Measurements from ENCODE around the gene RANBP1.

RANBP1 gene

DNA sequence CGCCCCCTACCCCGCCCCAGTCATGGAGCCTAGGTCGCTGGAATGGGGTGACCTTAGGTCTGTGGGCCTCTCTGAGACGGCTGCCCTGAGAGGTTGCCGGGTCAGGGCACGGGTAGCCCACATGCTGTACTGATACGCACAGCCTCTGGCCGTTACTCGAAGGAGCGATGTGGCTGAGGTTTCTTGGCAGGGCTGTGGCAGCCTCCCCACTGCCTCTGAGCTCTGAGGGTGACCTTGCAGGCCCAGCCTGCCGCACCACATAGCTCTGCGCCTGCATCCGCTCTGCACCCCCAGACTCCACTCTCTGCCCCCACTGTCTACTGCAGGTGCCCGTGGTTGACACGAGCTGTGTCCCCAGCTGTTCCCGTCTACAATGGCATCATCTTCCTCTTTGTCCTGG lies 23.0 kb downstream of the RANBP1 start:
- DNase-seq: no peak

DNA sequence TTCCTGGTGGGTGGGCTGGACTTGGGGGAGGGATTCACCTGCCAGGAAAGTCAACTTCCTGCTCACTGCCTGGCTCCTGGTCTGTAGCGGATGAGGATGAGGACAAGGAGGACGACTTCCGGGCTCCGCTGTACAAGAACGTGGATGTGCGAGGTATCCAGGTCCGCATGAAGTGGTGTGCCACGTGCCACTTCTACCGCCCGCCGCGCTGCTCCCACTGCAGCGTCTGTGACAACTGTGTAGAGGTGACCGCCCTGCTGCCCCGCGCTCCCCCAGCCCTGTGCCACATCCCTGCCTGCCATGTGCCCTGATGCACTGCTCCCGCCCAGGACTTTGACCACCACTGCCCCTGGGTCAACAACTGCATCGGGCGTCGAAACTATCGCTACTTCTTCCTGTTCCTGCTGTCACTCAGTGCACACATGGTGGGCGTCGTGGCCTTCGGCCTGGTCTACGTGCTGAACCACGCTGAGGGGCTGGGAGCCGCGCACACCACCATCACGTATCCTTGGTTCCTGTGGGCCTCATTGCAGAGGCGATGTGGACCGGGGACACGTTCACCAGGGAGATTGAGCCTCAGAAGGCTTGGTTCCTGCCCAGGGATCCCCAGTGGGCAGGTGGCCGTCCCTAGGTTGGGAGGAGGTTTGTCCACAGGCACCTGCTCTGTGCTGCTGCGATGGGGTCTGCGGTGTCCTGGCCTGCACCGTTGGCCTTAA lies 23.6 kb downstream of the RANBP1 start:
- no peak for DNase-seq

DNA sequence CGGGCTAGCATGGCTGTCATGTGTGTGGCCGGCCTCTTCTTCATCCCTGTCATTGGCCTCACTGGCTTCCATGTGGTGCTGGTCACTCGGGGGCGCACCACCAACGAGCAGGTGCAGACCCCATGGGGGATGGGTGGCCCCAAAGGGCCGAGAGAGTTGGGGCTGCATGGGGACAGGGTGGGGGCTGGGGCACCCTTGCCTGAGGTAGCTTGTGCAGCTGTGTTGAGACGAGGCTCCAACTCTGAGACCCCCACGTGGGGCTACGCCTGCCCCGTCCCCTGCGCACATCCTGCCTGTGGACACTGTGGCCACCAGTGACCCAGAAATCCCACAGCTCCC lies 24.2 kb downstream of the RANBP1 start:
- no peak for DNase-seq

DNA sequence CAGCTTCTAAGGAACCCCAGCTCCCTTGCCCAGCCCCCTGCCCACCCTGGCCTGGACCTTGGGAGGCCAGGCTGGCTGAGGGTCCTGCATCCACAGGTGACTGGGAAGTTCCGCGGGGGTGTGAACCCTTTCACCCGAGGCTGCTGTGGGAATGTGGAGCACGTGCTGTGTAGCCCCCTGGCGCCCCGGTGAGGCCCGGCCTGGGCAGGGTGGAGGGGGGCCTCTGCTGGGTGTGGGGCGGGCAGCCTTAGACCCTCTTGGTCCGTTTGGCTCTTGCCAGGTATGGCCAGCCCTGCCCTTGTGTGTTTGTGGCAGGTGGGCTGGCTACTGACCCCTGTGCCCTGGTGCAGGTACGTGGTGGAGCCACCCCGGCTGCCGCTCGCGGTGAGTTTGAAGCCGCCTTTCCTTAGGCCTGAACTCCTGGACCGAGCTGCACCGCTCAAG lies 24.6 kb downstream of the RANBP1 start:
- no peak for DNase-seq

DNA sequence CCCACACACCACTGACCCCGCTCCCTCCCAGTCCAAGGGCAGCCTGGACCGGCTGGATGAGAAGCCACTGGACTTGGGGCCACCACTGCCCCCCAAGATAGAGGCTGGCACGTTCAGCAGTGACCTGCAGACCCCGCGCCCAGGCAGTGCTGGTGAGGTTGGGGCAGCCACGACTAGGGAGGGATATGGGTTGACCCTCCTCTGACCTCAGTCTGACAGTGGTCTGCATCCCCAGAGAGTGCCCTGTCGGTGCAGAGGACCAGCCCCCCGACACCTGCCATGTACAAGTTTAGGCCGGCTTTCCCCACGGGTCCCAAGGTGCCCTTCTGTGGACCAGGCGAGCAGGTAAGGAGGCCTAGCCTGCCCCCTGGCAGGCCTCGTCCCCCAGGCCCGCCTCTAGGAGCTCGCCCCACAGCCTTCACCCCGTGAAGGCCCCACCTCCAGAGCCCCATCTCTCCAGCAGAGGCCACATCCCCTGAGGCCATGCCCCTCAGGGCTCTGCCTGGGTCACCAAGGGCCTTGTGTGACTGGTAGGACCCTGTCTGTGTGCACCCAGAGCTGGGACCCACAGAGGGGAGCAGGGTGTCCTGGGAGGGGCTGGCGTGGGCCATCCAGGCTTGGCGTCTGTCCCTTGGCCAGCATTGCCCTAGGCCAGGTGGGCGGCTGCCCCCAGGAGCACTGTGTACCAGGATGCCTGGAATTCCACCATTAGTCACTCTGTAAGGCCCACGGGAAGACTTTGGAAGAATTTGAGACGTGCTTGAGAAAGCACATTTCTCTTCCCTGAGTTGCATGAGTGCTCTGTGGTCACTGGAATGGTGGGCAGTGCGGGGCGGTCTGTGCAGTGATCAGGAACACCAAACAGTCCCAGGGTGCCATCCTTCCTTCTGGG lies 25.5 kb downstream of the RANBP1 start:
- DNase-seq: no peak

DNA sequence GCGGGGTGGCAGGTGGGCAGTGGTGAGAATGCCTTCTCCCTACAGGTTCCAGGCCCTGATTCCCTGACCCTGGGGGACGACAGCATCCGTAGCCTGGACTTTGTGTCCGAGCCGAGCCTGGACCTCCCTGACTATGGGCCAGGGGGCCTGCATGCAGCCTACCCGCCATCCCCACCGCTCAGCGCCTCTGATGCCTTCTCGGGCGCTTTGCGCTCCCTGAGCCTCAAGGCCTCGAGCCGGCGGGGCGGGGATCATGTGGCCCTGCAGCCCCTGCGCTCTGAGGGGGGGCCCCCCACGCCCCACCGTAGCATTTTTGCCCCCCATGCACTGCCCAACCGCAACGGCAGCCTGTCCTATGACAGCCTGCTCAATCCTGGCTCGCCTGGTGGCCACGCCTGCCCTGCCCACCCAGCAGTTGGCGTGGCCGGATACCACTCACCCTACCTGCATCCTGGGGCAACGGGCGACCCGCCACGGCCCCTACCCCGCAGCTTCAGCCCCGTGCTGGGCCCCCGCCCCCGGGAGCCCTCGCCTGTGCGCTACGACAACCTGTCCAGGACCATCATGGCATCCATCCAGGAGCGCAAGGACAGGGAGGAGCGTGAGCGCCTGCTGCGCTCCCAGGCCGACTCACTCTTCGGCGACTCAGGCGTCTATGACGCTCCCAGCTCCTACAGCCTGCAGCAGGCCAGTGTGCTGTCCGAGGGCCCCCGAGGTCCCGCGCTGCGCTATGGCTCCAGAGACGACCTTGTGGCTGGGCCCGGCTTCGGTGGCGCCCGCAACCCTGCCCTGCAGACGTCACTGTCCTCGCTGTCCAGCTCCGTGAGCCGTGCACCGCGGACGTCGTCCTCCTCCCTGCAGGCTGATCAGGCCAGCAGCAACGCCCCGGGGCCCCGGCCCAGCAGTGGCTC lies 27.1 kb downstream of the RANBP1 start:
- DNase-seq: no peak

DNA sequence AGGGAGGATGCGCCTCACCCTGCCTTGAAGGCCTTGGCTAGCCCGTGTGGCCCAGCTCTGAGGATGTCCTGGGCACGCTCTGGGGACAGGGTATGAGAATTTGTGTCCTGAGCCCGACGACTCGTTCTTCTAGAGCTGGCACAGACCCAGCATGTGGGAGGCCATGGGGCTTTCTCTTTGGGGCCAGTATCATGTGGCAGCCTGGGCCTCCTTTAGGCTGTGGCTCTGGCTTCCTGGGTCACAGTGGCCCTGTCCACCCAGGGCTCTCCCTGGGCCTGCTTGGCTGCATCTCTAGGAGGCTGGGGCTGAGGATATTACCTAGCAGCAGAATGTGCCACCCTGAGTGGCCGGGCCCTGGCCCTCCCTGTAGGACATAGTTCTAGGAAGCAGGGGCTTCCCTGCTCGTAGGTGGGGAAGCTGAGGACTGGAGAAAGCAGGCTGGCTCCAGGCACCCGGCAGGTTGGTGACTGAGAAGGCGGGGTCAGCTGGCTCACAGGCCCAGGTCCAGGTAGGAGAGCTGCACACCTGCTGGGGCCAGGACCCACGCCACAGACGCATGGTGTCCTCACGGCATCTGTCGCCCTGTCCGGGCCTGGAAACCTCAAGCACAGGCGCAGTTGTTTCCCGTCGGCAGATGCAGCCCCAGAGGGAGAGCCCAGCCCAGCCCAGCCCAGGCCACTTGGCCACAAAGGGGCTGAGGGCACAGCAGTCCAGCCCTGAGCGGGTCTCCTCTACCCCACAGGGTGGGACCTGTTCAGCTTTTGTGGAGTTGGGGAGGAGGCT lies 28.2 kb downstream of the RANBP1 start:
- DNase-seq: no peak

DNA sequence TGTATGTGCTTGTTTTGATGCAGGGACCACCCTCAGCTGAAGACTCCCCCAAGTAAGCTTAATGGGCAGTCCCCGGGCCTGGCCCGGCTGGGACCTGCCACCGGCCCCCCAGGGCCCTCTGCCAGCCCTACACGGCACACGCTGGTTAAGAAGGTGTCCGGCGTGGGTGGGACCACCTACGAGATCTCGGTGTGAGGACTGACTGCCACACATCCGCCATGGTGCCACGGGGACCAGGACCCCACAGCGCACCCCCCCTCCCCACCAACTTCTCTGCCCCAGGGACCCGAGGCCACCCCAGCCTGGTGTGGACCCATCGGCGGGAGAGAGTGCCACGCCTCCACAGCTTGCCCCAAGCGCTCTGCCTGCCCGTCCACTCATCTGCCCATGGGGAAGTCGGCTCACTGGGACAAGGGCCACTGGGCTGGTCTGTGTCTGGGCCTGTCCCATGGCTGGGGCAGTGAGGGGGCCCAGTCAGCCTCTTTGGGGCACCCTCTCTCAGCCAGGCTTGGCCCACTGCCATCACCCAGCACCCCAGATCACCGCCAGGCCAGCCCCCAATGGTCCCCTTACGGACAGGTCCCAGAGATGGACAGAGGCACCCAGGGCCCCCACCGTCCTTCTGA lies 29.4 kb downstream of the RANBP1 start:
- no peak for DNase-seq

DNA sequence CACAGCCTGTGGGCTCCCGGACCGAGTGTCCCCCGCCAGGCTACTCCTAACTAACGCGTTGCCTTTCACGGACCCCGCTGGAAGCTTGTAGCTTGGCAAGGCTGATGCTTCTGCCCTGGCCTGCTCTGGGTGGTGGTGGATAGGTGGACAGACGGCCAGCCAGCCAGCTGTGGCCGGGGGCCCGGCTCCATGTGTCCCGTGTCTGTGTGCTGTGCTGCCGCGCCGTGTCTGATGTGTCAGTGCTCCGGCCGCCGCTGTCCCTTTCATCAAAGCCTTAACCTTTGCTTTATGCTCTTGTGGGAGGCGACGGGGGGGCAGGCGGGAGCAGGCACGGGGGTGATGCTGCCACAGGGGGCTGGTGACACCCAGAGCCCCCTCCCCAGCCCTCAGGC lies 29.9 kb downstream of the RANBP1 start:
- DNase-seq: no peak

DNA sequence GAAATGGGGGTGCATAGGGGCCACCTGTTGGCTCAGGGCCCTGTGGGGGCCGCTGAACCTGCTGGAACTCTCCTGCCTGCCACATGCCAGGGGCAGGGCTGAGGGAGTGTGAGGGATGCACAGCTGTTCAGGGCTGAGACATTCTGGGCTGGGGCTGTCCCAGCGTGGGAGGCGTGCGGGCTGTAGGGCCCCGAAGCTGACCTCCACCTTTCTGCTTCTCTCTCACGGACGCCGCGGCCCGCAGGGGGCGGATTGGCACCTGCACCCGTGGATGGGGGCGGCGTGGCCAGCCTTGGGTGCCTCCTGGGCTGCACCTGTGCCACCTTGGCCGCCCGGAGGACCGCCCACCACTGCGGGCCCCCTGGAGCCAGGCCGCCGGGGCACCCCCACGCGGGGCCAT lies 30.9 kb downstream of the RANBP1 start:
- no peak for DNase-seq

DNA sequence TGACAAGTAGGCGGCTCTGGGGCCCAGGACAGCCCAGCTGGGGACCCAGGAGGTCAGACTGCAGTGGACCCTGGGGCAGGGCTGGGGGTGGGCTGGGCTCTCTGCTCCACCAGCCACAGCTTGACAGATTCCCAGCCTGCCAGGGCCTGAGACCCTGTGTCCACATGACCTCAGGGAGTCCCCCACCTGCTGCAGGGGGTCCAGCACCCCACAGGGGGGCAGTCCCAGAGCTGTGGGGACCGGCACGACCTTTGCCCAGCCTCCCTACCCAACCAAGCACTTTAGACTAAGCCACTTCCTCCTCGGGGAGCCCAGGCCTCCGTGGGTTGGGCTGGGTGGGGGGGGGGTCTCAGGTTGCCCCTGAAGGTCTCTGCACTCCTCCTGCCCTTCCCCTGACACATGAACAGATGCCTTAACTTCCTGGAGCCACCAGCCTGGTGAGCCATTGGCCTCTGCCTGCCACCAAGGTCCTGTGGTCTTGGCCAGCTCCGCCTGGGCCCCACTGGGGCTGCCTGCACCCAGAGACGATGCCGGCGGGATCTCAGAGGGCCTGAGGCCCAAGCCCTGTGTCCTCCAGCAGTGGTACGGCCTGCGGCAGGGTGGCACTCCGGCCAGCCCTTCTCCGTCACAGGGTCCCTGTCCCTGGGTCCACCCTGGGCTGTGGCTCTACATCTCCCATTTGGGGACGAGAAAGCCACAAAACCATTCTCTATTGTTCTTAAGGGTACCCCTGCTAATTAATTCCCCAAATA lies 31.5 kb downstream of the RANBP1 start:
- DNase-seq: no peak

DNA sequence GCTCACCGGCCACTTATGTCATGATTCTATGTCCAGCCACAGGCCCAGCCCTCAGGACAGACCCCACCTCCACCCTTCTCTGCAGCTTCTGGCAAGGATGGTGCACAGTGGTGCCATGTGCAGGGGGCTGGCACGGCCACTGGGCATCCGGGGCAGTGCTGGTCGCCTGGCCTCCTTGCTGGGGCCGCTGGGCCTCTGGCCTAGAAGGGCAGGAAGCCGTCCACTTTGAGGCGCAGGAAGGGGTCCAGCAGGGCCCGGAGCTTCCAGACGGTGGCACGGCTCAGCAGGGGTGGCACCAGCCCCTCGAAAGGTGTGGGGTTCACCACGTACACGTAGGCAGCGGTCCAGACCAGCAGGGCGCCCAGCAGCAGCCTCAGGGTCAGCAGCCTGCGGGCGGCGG lies 32.5 kb downstream of the RANBP1 start:
- no peak for DNase-seq

DNA sequence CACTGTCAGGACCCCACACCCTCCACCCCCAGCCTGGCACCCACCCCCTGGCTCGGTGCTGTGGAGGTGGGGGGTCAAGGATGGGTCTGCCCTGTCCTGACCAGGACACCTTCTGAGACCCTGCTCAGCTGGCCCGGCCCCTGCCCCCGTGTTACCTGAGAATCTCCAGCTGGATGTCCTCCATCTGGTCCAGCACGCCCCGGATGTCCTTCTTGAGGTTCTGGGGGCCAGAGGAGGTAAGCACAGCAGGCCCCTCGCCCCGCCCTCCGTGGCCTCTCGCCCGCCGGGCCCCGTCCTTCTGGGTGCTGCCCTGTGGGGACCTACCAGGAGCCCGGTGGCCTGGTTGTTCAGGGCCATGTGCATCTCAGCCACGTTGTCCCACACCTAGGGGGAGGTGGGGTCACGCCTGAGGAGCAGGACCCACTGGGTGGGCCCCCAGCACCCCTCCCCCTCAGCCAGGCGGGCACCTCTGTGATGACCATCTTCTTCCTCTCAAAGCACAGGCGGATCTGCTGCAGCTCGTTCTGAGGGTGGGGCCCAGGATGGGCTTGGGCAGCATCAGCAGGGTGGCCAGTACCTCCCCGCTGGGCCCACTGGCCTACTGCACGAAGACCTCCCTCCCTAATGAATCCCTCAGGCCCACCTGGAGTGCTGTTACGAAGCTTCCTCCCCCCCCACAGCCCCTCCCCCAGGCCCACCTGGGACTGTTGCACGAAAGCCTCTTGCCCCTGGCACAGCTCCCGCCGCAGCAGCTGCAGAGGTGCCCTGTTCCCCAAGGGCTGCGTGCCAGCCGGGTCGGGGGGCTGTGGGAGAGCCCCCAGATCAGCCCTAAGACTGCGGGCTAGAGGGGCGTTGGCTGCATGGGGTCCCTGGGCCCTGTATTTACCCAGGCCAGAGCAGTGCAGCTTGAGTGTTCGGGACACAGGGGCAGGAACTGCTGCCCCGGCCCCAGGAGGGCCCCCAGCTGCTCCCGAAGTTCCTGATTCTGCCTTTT lies 33.6 kb downstream of the RANBP1 start:
- no peak for DNase-seq

DNA sequence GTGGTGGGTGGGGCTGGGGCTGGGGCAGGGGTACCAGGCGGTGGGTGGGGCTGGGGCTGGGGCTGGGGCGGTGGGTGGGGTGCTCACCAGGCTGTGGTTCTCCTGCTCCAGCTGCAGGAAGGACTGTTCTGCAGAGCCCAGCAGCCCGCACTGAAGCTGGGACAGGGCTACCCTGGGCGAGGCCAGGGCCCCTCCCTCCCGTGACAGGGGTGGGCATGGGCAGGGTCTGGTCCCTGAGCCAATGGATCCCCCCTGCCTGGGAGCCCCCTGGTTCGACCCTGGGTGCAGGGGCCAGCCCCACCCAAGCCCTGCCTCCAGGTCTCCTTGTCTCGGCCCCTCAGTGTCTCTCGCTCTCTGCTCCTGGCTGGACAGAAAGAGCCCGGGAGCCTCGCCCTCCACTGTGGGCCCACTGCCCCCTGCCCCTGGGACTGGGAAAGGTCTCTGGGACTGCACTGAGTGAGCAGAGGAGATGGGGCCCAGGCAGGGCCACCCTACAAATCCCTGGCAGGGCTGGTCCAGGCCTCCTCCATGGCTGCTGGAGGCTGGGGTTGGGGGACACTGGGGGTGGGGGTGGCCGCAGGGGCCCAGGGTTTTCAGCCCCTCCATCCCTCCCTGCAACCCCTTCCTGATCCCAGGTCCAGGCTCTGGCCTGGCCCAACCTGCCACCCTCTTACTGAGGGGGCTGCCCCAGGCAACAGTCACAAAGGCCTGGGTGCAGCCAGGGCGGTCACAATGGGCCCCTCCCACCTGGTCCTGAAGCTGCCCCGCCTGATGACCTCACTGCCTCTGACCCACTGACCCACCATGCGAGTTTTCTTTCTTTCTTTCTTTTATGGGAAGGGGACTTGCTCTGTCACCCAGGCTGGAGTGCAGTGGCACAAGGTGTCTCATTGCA lies 34.7 kb downstream of the RANBP1 start, which contains the start of gene CCDC188:
TSS of gene CCDC188 (minus strand) at position 675 of the 895 bp plus-strand sequence. CDS start at position 606, 69 bp downstream.
- no peak for DNase-seq

DNA sequence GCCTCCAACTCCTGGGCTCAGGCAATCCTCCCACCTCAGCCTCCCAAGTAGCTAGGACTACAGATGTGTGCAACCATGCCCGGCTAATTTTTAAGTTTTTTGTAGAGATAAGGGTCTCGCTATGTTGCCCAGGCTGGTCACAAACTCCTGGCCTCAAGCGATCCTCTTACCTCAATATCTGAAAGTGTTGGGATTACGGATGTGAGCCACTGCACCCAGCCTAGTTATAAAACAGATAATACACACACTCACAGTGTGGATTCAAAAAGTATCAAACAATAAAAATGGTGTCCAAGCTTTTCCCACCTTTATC lies 35.3 kb downstream of the RANBP1 start:
- DNase-seq: no peak

DNA sequence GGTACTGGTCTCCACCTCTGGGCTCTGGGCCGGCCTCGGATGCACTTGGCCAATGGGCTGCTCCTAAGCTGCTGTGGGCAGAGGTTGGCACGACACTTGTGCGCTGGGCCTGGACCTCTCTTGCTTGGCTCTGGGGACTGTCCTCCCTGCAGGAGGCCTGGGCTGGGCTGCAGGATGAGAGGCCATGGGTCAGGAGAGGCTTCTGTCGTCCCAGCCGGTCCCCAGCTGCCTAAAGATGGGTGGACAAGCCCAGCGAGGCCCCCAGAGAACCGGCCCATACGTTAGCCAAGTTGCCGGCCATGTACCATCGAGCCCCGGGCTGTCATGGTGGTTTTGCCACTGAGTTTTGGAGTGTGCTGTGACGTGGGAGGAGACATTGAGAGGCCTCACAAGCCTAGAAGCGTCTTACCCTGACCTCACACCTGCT lies 36.6 kb downstream of the RANBP1 start:
- no peak for DNase-seq

DNA sequence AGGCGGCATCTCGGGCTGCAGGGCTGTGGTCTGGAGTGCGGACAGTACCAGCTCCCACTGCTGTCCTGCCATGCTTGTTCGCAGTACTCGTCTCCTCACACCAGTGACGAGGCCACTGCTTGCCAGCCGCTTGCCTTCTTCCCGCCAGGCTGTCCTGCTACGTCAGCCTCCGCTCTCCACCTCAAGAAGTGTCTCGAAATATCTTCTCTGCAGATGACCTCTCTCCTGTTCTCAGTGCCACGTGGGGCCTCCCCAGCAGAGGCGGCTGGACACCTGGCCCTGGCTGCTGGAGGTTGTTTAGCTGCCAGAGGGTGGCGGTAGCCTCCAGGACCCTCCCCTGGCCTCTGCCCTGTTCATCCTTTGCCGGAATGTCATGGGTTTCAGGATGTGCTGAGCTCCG lies 38.0 kb downstream of the RANBP1 start:
- no peak for DNase-seq

DNA sequence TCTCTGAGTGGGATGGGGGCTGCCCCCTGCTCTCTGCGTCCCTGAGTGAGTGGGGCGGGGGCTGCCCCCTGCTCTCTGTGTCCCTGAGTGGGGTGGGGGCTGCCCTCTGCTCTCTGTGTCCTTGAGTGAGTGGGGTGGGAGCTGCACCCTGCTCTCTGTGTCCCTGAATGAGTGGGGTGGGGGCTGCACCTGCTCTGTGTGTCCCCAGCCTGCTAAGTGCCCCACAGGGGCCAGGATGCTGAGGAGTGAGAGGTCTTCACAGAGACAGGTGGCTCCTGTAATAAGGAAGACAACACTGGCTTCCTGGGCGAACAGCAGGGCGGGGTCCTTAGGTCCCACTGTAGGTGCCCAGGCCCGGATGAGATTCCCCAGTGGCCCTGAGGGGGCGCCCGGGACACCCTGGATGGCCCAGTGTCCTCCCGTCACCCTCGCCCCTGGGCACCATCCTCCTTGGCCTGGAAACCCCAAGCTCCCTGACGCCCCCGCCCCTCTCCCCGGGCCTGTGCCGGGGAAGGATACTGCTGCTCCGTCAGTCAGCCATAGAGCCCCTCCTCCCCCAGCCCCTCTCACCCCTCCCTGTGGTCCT lies 38.8 kb downstream of the RANBP1 start:
- DNase-seq: no peak
